Measurements from ENCODE around the gene PDPK1. TPM values are rescaled to one million over a fixed set of nuclear protein-coding genes. Genes with fewer than 3 reads are reported as not detected.
"Not testable (repeated sequence)": the region's sequence is repeated elsewhere in the genome, so short reads cannot be mapped to it uniquely, and the experiment has no call there.

The PDPK1 gene
- total and polyA plus RNA-seq, 2 of the 4 experiments (the other 2 are of a cell fraction) = 10.6 to 27.3 TPM

GRCh38 chr16:2642561-2642960, 104.7 kb downstream of the PDPK1 start:
- H4K8ac ChIP-seq (ENCODE audit: low read depth in 2 of 2, low read length in 2 of 2); dilution Hi-C loops (cut with HindIII; ENCODE audit: low sequenced_read_pairs, unreplicated experiment); H3K23ac ChIP-seq (ENCODE audit: low read depth, low read length); H3K9me1 ChIP-seq (ENCODE audit: insufficient read depth, low read length); ATAC-seq (ENCODE audit: low read depth); H3K18ac ChIP-seq (ENCODE audit: low read depth, low read length); H3K14ac ChIP-seq (replicated peaks; ENCODE audit: low read depth, low read length); H3K9me3 ChIP-seq (ENCODE audit: control insufficient read depth, insufficient read depth, low read length); POLR2A ChIA-PET (ENCODE audit: unreplicated experiment); H4K20me1 ChIP-seq (ENCODE audit: insufficient read depth, low read length); DNase-seq; H2AK5ac ChIP-seq (ENCODE audit: low read depth, low read length); H2AFZ ChIP-seq (replicated peaks; ENCODE audit: low read length, poor library complexity); H3K79me1 ChIP-seq (ENCODE audit: low read depth in 1 of 2, low read length in 2 of 2); H3K4me3 ChIP-seq (ENCODE audit: insufficient read depth, low read depth, low read length); H2BK20ac ChIP-seq (ENCODE audit: low read depth, low read length); H4K5ac ChIP-seq (ENCODE audit: low read depth, low read length); H3K36me3 ChIP-seq (ENCODE audit: control insufficient read depth, insufficient read depth, low read length); H2BK120ac ChIP-seq (ENCODE audit: low read depth, low read length); H2AK9ac ChIP-seq (replicated peaks; ENCODE audit: low read depth, low read length, poor library complexity); CTCF ChIA-PET; H4K91ac ChIP-seq (ENCODE audit: insufficient read depth, low read depth, low read length); BruUV-seq (replicated peaks); H3K4me2 ChIP-seq (ENCODE audit: low read depth, low read length); in situ Hi-C loops (cut with MboI; ENCODE audit: low sequenced_read_pairs); H3K27ac ChIP-seq (ENCODE audit: insufficient read depth, low read length); intact Hi-C loops (cut with micrococcal nuclease); H3K56ac ChIP-seq (ENCODE audit: extremely low read depth, insufficient read depth, low read length); H3K9ac ChIP-seq (ENCODE audit: low read depth, low read length); H3K27me3 ChIP-seq (ENCODE audit: control insufficient read depth, insufficient read depth, low read length); H3K4me1 ChIP-seq (ENCODE audit: control insufficient read depth, insufficient read depth, low read length); H2BK5ac ChIP-seq (ENCODE audit: low read depth, low read length, poor library complexity, severe bottlenecking); H2BK15ac ChIP-seq (ENCODE audit: low read depth, low read length); H3K4ac ChIP-seq (ENCODE audit: low read depth, low read length): not testable (repeated sequence)
- WGBS, 2 experiments (ENCODE audit: extremely low coverage in 2 of 2, insufficient read length in 1 of 2) = no CpG with 5 or more reads among the region's 17 CpGs

GRCh38 chr16:2644754-2645453, 107.1 kb downstream of the PDPK1 start:
- ATAC-seq (ENCODE audit: low read depth) = peak; percentile 70
- H3K56ac ChIP-seq (ENCODE audit: extremely low read depth, insufficient read depth, low read length); H3K9me1 ChIP-seq (ENCODE audit: insufficient read depth, low read length); POLR2A ChIA-PET (ENCODE audit: unreplicated experiment); H3K4ac ChIP-seq (ENCODE audit: low read depth, low read length); H2AK5ac ChIP-seq (ENCODE audit: low read depth, low read length); H3K14ac ChIP-seq (replicated peaks; ENCODE audit: low read depth, low read length); in situ Hi-C loops (cut with MboI; ENCODE audit: low sequenced_read_pairs); H4K20me1 ChIP-seq (ENCODE audit: insufficient read depth, low read length); H3K4me2 ChIP-seq (ENCODE audit: low read depth, low read length); H2BK20ac ChIP-seq (ENCODE audit: low read depth, low read length); H2AFZ ChIP-seq (replicated peaks; ENCODE audit: low read length, poor library complexity); dilution Hi-C loops (cut with HindIII; ENCODE audit: low sequenced_read_pairs, unreplicated experiment); intact Hi-C loops (cut with micrococcal nuclease); H3K4me3 ChIP-seq (ENCODE audit: insufficient read depth, low read depth, low read length); BruUV-seq (replicated peaks); H3K4me1 ChIP-seq (ENCODE audit: control insufficient read depth, insufficient read depth, low read length); H3K9ac ChIP-seq (ENCODE audit: low read depth, low read length); H3K27me3 ChIP-seq (ENCODE audit: control insufficient read depth, insufficient read depth, low read length); H4K5ac ChIP-seq (ENCODE audit: low read depth, low read length); H2BK15ac ChIP-seq (ENCODE audit: low read depth, low read length); DNase-seq; H4K91ac ChIP-seq (ENCODE audit: insufficient read depth, low read depth, low read length); H3K27ac ChIP-seq (ENCODE audit: insufficient read depth, low read length); H2BK120ac ChIP-seq (ENCODE audit: low read depth, low read length); H3K79me1 ChIP-seq (ENCODE audit: low read depth in 1 of 2, low read length in 2 of 2); H3K36me3 ChIP-seq (ENCODE audit: control insufficient read depth, insufficient read depth, low read length); H3K23ac ChIP-seq (ENCODE audit: low read depth, low read length); H3K18ac ChIP-seq (ENCODE audit: low read depth, low read length); H2AK9ac ChIP-seq (replicated peaks; ENCODE audit: low read depth, low read length, poor library complexity); H4K8ac ChIP-seq (ENCODE audit: low read depth in 2 of 2, low read length in 2 of 2); H3K9me3 ChIP-seq (ENCODE audit: control insufficient read depth, insufficient read depth, low read length); CTCF ChIA-PET; H2BK5ac ChIP-seq (ENCODE audit: low read depth, low read length, poor library complexity, severe bottlenecking): not testable (repeated sequence)
- no CpG with 5 or more reads among the region's 12 CpGs for WGBS, 2 experiments (ENCODE audit: extremely low coverage in 2 of 2, insufficient read length in 1 of 2)

All from IMR-90 (cell line).